Lung (tissue), 12 donors: ENCODE measurements around the gene TRERF1. TPM values are rescaled to one million over a fixed set of nuclear protein-coding genes. Genes with fewer than 3 reads are reported as not detected.

ENCODE experiments used
- ATAC-seq: fragments of 200-7000 bp; cut with Tn5 transposase; one replicate; pipeline ENCODE4 v1.9.1; 2020; ENCODE audit warnings: moderate number of reproducible peaks; ENCODE audit not compliant: insufficient read depth, low FRiP score
- DNase-seq, 3 donors: peaks; one replicate each; pipeline ENCODE4 v3.0.0-alpha.2; 2013 to 2017
- H3K27ac ChIP-seq, 2 donors: one replicate each; pipeline ENCODE4 v1.5.1; 2013; ENCODE audit warnings: mild to moderate bottlenecking in 2 of 2, moderate library complexity in 2 of 2, control low read depth in 1 of 2, inconsistent platforms in 1 of 2, low read depth in 1 of 2, low read length in 1 of 2
- H3K27me3 ChIP-seq, 3 donors: one replicate each; pipeline ENCODE4 v1.5.1; 2013; ENCODE audit warnings: low read length in 2 of 3; ENCODE audit not compliant: control insufficient read depth in 3 of 3, insufficient read depth in 3 of 3
- H3K36me3 ChIP-seq, 4 donors: one replicate each; pipeline ENCODE4 v1.5.1; 2013; ENCODE audit warnings: low read length in 4 of 4, mild to moderate bottlenecking in 1 of 4, moderate library complexity in 1 of 4; ENCODE audit not compliant: control insufficient read depth in 4 of 4, insufficient read depth in 4 of 4
- H3K4me1 ChIP-seq, 5 donors: one replicate each; pipeline ENCODE4 v1.5.1; 2013; ENCODE audit warnings: low read length in 5 of 5, mild to moderate bottlenecking in 2 of 5, moderate library complexity in 1 of 5; ENCODE audit not compliant: control insufficient read depth in 5 of 5, insufficient read depth in 5 of 5
- H3K4me3 ChIP-seq: one replicate; pipeline ENCODE4 v1.5.1; 2013; ENCODE audit warnings: mild to moderate bottlenecking, control low read depth, moderate library complexity
- H3K9ac ChIP-seq, 2 donors: one replicate each; pipeline ENCODE4 v1.5.1; 2013; ENCODE audit warnings: low read length in 2 of 2, control low read depth in 1 of 2; ENCODE audit not compliant: insufficient read depth in 1 of 2
- H3K9me3 ChIP-seq, 4 donors: one replicate each; pipeline ENCODE4 v1.5.1; 2013; ENCODE audit warnings: low read length in 3 of 4, mild to moderate bottlenecking in 1 of 4, moderate library complexity in 1 of 4; ENCODE audit not compliant: control insufficient read depth in 4 of 4, insufficient read depth in 3 of 4
- WGBS, 2 donors: extraction: QIAGEN DNeasy Blood & Tissue Kit; methylation state at CpG; one replicate each; pipeline ENCODE4 v1.1.7; 2013; 5-methylcytosine and 5-hydroxymethylcytosine counted together
- polyA plus RNA-seq, 2 donors: library from polyadenylated mRNA; stranded (reverse); fragments of 200-250 nt; gene quantifications; one replicate each; pipeline ENCODE4 v1.2.1, GENCODE V29; 2013
- total RNA-seq, 2 donors: library from RNA; depleted of rRNA in 1 of 2; stranded (reverse); fragments of >200 nt in 1 of 2; gene quantifications; one replicate each; pipeline ENCODE4 v1.2.1, GENCODE V29; 2014 to 2021
- TF ChIP-seq, protein P1 (sequence below): IDR thresholded peaks from 2 replicates; pipeline ENCODE4 v1.5.1; 2012; ENCODE audit warnings: mild to moderate bottlenecking; ENCODE audit errors: control extremely low read depth, extremely low read depth
- donor health status: control.
- donor health status: control.
- donor health status: Bipolar disorder and iron deficiency.
- donor health status: healthy.
- donor health status: DM: yes; HTN: yes; CAD: no.

Gene TRERF1
- total and polyA plus RNA-seq, 4 donors, result 1.2 to 10.4 (median 3.3) TPM

DNA sequence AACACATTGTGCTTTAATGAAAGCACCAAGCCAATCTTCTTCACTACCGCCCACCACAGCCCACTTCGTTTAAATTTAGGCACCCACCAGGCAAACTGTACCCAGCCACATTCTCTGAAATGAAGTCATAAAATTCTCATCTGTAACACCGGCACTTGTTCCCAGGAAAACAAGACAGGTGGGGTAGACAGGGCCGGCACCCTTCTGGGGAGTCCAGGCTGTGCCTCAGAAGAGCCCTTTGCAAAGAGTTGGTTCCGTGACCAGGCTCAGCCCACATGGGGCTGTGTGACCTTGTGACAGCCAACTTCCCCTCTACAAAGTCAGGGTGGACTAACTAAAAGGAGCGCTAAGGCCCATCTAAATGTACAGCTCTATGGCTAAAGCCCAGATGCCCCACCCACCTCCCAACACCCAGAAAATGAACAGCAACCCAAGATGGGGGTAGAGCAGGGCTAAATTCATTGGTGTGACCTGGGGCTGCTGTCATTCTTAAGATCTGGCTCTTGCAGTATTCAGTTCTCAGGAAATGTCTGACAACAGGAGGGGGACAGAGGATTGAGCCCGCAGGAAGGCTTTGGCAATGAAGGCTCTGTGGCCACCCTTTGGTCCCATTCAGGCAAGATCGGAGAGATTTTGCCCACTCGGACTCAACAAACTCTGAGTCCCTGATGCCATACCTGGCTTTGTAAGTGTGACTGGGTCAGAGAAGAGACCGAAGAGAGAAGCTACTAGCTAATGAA, 56.7 kb downstream of the TRERF1 start:
- Histone ChIP-seq H3K9ac (no peak overlapping the region), H3K9me3 (no peaks in the 10 kb centered on the region), H3K27me3 (no peaks in the 10 kb centered on the region), H3K4me1 (peaks cover 0 to 10% (median 0%) of the 10 kb centered on the region in 5 donors), H3K27ac (peak overlapping the region in 1 of 2 donors; percentile 23), H3K36me3 (no peaks in the 10 kb centered on the region), H3K4me3 (no peak overlapping the region)
- DNase-seq (no peak), ATAC-seq (no peak)
- TF ChIP-seq, protein P1, sequence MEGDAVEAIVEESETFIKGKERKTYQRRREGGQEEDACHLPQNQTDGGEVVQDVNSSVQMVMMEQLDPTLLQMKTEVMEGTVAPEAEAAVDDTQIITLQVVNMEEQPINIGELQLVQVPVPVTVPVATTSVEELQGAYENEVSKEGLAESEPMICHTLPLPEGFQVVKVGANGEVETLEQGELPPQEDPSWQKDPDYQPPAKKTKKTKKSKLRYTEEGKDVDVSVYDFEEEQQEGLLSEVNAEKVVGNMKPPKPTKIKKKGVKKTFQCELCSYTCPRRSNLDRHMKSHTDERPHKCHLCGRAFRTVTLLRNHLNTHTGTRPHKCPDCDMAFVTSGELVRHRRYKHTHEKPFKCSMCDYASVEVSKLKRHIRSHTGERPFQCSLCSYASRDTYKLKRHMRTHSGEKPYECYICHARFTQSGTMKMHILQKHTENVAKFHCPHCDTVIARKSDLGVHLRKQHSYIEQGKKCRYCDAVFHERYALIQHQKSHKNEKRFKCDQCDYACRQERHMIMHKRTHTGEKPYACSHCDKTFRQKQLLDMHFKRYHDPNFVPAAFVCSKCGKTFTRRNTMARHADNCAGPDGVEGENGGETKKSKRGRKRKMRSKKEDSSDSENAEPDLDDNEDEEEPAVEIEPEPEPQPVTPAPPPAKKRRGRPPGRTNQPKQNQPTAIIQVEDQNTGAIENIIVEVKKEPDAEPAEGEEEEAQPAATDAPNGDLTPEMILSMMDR, result no peak
- WGBS, 2 donors, result 74 to 84% methylated on average over 10 of the region's 10 CpGs

DNA sequence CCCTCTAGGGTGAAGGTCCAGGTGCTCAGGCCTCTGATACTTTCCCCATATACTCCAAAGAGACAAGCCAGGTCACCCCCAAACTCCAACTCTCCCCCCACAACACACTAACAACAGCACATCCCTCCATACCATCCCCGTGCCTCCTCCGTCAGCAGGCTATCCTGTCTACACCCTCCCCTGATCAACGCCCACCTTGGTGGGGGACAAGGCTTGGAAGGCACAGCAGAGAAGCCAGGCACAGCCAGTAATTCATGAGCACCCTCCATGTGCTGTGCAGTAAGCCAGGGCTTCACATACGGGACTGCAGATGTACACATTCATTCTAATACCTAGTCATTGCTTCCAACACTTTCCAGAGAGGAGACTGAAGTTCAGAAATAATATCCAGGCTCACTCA, 57.6 kb downstream of the TRERF1 start:
- no peaks in the 10 kb centered on the region for H3K36me3 ChIP-seq
- H3K4me3 ChIP-seq, result no peak overlapping the region
- H3K27ac ChIP-seq, result no peak overlapping the region
- ATAC-seq, result no peak
- TF ChIP-seq, protein P1, result no peak
- no peaks in the 10 kb centered on the region for H3K9me3 ChIP-seq
- 93 to 95% methylated on average over 4 of the region's 4 CpGs for WGBS, 2 donors
- no peak for DNase-seq
- no peak overlapping the region for H3K9ac ChIP-seq
- no peaks in the 10 kb centered on the region for H3K27me3 ChIP-seq
- peaks cover 0 to 19% (median 0%) of the 10 kb centered on the region in 5 donors for H3K4me1 ChIP-seq

DNA sequence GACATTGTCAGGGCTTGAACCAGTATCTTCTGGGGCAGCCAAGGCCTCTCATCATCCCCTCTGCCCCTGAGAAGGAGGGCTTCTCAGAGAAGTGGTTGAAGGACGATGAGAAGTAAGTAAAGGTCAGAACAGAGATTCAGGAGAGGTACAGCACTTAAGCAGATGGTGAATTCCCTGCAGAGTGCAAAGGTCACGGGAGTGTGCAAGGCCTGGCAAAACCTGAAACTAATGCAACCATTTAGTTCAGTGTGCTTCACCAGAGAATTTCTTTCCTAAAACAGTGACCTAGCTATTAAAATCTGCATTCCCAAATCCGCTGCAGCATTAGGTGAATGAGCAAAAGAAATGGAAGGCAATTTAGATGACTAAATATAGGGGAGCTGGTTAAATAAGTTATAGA, 58.4 kb downstream of the TRERF1 start:
- H3K36me3 ChIP-seq, result no peaks in the 10 kb centered on the region
- H3K27ac ChIP-seq, result no peak overlapping the region
- DNase-seq (no peak), ATAC-seq (no peak)
- peaks cover 0 to 21% (median 0%) of the 10 kb centered on the region in 5 donors for H3K4me1 ChIP-seq
- H3K27me3 ChIP-seq, result no peaks in the 10 kb centered on the region
- TF ChIP-seq, protein P1, result no peak
- WGBS, 2 donors, result 85 to 94% methylated on average over 3 of the region's 3 CpGs
- H3K4me3 ChIP-seq, result no peak overlapping the region
- no peak overlapping the region for H3K9ac ChIP-seq
- no peaks in the 10 kb centered on the region for H3K9me3 ChIP-seq
